HCT116 (cell line): ENCODE measurements around the gene KHDRBS2. TPM values are rescaled to one million over a fixed set of nuclear protein-coding genes. Genes with fewer than 3 reads are reported as not detected.

Experiments used
- ATAC-seq: fragments of 200-7000 bp; cut with Tn5 transposase; 2 replicates; pipeline ENCODE4 v1.9.1; 2020; ENCODE audit warnings: mild to moderate bottlenecking, moderate library complexity
- BruUV-seq: library from RNA; stranded (reverse); fragments of 400-500 nt; replicated peaks from 2 replicates; lab custom pipeline; 2021; lab: Mats Ljungman, UMichigan
- CTCF ChIA-PET: fragments of 300-600 bp; sonication (Branson Sonifier 250); formaldehyde crosslinking; loops from one replicate; lab custom pipeline; 2021; ENCODE audit warnings: antibody characterized with exemption; lab: Charles Lee
- POLR2A ChIA-PET: fragments of 300-600, 350-600 bp; sonication (Branson Sonifier 250); formaldehyde crosslinking; loops from one replicate; lab custom pipeline; 2021; ENCODE audit warnings: antibody characterized with exemption; lab: Charles Lee
- RAD21 ChIA-PET, 2 experiments: fragments of 300-600 bp; sonication (Branson Sonifier 250); formaldehyde crosslinking; loops; one replicate each; lab custom pipeline; 2023; ENCODE audit warnings: low total read pairs in 2 of 2; ENCODE audit not compliant: uncharacterized antibody in 2 of 2, unreplicated experiment in 2 of 2, low non-redundant PET in 1 of 2; lab: Charles Lee
- DNase-seq: peaks from one replicate; pipeline ENCODE4 v3.0.0-alpha.2; 2010; ENCODE audit warnings: low read depth, low spot score
- H2AFZ ChIP-seq: fragments of 200-600 bp; shearing (Covaris generic), sonication (generic); 2 replicates; pipeline ENCODE4 v1.6.1; 2017; ENCODE audit warnings: low read depth, mixed run types, mixed read lengths, antibody characterized with exemption, low read length; ENCODE audit not compliant: poor library complexity, severe bottlenecking
- H3K27ac ChIP-seq: 2 replicates; pipeline ENCODE4 v1.5.1; 2012; ENCODE audit warnings: low read depth, low read length
- H3K27me3 ChIP-seq: fragments of 200-600 bp; sonication (generic); 2 replicates; pipeline ENCODE4 v1.6.1; 2016; ENCODE audit warnings: mixed run types, low read length, mixed read lengths; ENCODE audit not compliant: insufficient read depth
- H3K36me3 ChIP-seq, 2 experiments: fragments of 200-500 bp in 1 of 2; fragments of 200-600 bp in 1 of 2; sonication (Bioruptor generic) in 1 of 2; sonication (generic) in 1 of 2; 2 replicates each; pipeline versions ENCODE4 v1.5.1 to v1.6.1; 2014 to 2016; ENCODE audit warnings: low read length in 2 of 2, inconsistent platforms in 1 of 2, mixed read lengths in 1 of 2, mixed run types in 1 of 2; ENCODE audit not compliant: insufficient read depth in 2 of 2, control insufficient read depth in 1 of 2
- H3K4me1 ChIP-seq, 2 experiments: fragments of 200-600 bp in 1 of 2; sonication (generic) in 1 of 2; 2 replicates each; pipeline versions ENCODE4 v1.5.1 to v1.6.1; 2012 to 2017; ENCODE audit warnings: low read length in 2 of 2, inconsistent platforms in 1 of 2, mild to moderate bottlenecking in 1 of 2, mixed read lengths in 1 of 2, mixed run types in 1 of 2, moderate library complexity in 1 of 2; ENCODE audit not compliant: insufficient read depth in 2 of 2, control insufficient read depth in 1 of 2
- H3K4me2 ChIP-seq: fragments of 200-600 bp; sonication (generic); 2 replicates; pipeline ENCODE4 v1.6.1; 2017; ENCODE audit warnings: mixed run types, low read length, mixed read lengths
- H3K4me3 ChIP-seq, 2 experiments: fragments of 200-600 bp in 1 of 2; sonication (generic) in 1 of 2; replicated peaks in 1 of 2; 2 replicates each; pipeline ENCODE4 v1.5.1; 2011 to 2016; ENCODE audit warnings: low read length in 2 of 2, control low read depth in 1 of 2, low read depth in 1 of 2, mild to moderate bottlenecking in 1 of 2, mixed read lengths in 1 of 2, mixed run types in 1 of 2
- H3K79me2 ChIP-seq: fragments of 200-600 bp; sonication (generic); 2 replicates; pipeline ENCODE4 v1.6.1; 2017; ENCODE audit warnings: mild to moderate bottlenecking, mixed run types, low read length, moderate library complexity, mixed read lengths; ENCODE audit not compliant: insufficient read depth
- H3K9ac ChIP-seq: fragments of 200-600 bp; sonication (generic); 2 replicates; pipeline ENCODE4 v1.6.1; 2016; ENCODE audit warnings: low read length, mixed read lengths
- H3K9me2 ChIP-seq: fragments of 200-600 bp; sonication (generic), shearing (Covaris generic); 2 replicates; pipeline ENCODE4 v1.6.1; 2017; ENCODE audit warnings: mixed run types, mild to moderate bottlenecking, moderate library complexity; ENCODE audit not compliant: insufficient read depth
- H3K9me3 ChIP-seq, 2 experiments: fragments of 200-500 bp in 1 of 2; fragments of 200-600 bp in 1 of 2; sonication (Bioruptor generic) in 1 of 2; sonication (generic) in 1 of 2; 2 replicates each; pipeline ENCODE4 v1.6.1; 2014 to 2017; ENCODE audit warnings: low read length in 2 of 2, mixed read lengths in 2 of 2, inconsistent platforms in 1 of 2, low read depth in 1 of 2, mild to moderate bottlenecking in 1 of 2, mixed run types in 1 of 2, moderate library complexity in 1 of 2; ENCODE audit not compliant: control insufficient read depth in 1 of 2, insufficient read depth in 1 of 2
- H4K20me1 ChIP-seq: fragments of 200-600 bp; sonication (generic), shearing (Covaris generic); 2 replicates; pipeline ENCODE4 v1.6.1; 2017; ENCODE audit warnings: mixed run types, mild to moderate bottlenecking, moderate library complexity; ENCODE audit not compliant: insufficient read depth
- ATF3 ChIP-seq: IDR thresholded peaks from 2 replicates; pipeline ENCODE4 v1.6.1; 2012
- CTCF ChIP-seq, 3 experiments: fragments of 200-600 bp in 1 of 3; sonication (generic) in 1 of 3; IDR thresholded peaks in 2 of 3; conservative IDR thresholded peaks in 1 of 3; 2 replicates each; pipeline ENCODE4 v1.5.1; 2012 to 2017; ENCODE audit warnings: low read depth in 2 of 3, low read length in 2 of 3, antibody characterized with exemption in 1 of 3, borderline replicate concordance in 1 of 3, control low read depth in 1 of 3, mild to moderate bottlenecking in 1 of 3, mixed read lengths in 1 of 3, mixed run types in 1 of 3, moderate library complexity in 1 of 3; ENCODE audit not compliant: insufficient read depth in 1 of 3
- EGR1 ChIP-seq: IDR thresholded peaks from 2 replicates; pipeline ENCODE4 v1.6.1; 2012; ENCODE audit warnings: low read depth
- ELF1 ChIP-seq: IDR thresholded peaks from 2 replicates; pipeline ENCODE4 v1.6.1; 2012; ENCODE audit warnings: low read depth, borderline replicate concordance
- EZH2 ChIP-seq: fragments of 200-600 bp; sonication (generic); IDR thresholded peaks from 2 replicates; pipeline ENCODE4 v1.6.1; 2017; ENCODE audit warnings: antibody characterized with exemption, mixed run types
- FOSL1 ChIP-seq: IDR thresholded peaks from 2 replicates; pipeline ENCODE4 v1.6.1; 2012; ENCODE audit warnings: low read depth
- JUND ChIP-seq: IDR thresholded peaks from 2 replicates; pipeline ENCODE4 v1.6.1; 2012
- MAX ChIP-seq: IDR thresholded peaks from 2 replicates; pipeline ENCODE4 v1.6.1; 2012
- RAD21 ChIP-seq: IDR thresholded peaks from 2 replicates; pipeline ENCODE4 v1.6.1; 2012; ENCODE audit warnings: low read depth, mild to moderate bottlenecking
- REST ChIP-seq: IDR thresholded peaks from 2 replicates; pipeline ENCODE4 v1.6.1; 2012; ENCODE audit warnings: low read depth
- SP1 ChIP-seq: IDR thresholded peaks from 2 replicates; pipeline ENCODE4 v1.6.1; 2012; ENCODE audit warnings: low read depth
- SRF ChIP-seq: IDR thresholded peaks from 2 replicates; pipeline ENCODE4 v1.6.1; 2012; ENCODE audit warnings: low read depth
- TCF7L2 ChIP-seq: IDR thresholded peaks from 2 replicates; pipeline ENCODE4 v1.7.0; 2011; ENCODE audit warnings: borderline replicate concordance, inconsistent platforms; ENCODE audit not compliant: insufficient read depth, insufficient read length; ENCODE audit errors: extremely low read depth
- YY1 ChIP-seq: IDR thresholded peaks from 2 replicates; pipeline ENCODE4 v1.6.1; 2011; ENCODE audit warnings: low read length, low read depth, moderate library complexity, mild to moderate bottlenecking; ENCODE audit not compliant: insufficient replicate concordance; ENCODE audit errors: extremely low read depth
- ZBTB33 ChIP-seq: IDR thresholded peaks from 2 replicates; pipeline ENCODE4 v1.6.1; 2011; ENCODE audit warnings: mild to moderate bottlenecking, low read length, moderate library complexity; ENCODE audit not compliant: insufficient replicate concordance; ENCODE audit errors: extremely low read depth
- ZFX ChIP-seq: fragments of 450-650 bp; IDR thresholded peaks from 2 replicates; pipeline ENCODE4 v1.6.1; 2017
- ZNF274 ChIP-seq: fragments of 200-500 bp; sonication (Bioruptor generic); IDR thresholded peaks from 2 replicates; pipeline ENCODE4 v1.6.1; 2014; ENCODE audit warnings: mild to moderate bottlenecking, low read depth, low read length, inconsistent platforms
- intact Hi-C: fragments of 100-400 bp; cut with micrococcal nuclease; formaldehyde crosslinking; loops from 2 replicates; pipeline ENCODE4 v1.10.0; 2022
- total RNA-seq: library from RNA; stranded (reverse); gene quantifications from one replicate; pipeline ENCODE4 v1.2.1, GENCODE V29; 2021; ENCODE audit not compliant: unreplicated experiment

The KHDRBS2 gene
- total RNA-seq, 1 experiment from 2014 or later = not detected

GRCh38 chr6:61894536-61894935, 391.5 kb downstream of the KHDRBS2 start:
- Histone ChIP-seq H3K9ac (no peak overlapping the region), H4K20me1 (no peaks in the 10 kb centered on the region), H3K36me3 (no peaks in the 10 kb centered on the region), H2AFZ (no peak overlapping the region), H3K27ac (no peak overlapping the region), H3K9me2 (no peaks in the 10 kb centered on the region), H3K79me2 (no peaks in the 10 kb centered on the region), H3K27me3 (no peaks in the 10 kb centered on the region), H3K4me2 (no peak overlapping the region), H3K9me3 (peaks cover 3 to 7% of the 10 kb centered on the region in 2 experiments; a peak in 2 of 4 replicates), H3K4me3 (no peak overlapping the region), H3K4me1 (no peaks in the 10 kb centered on the region)
- ChIA-PET RAD21 (no interaction called here), CTCF (no interaction called here), POLR2A (no interaction called here)
- ATAC-seq (no peak), DNase-seq (no peak)
- BruUV-seq = no TSS peak
- TF ChIP-seq SRF (no peak), SP1 (no peak), TCF7L2 (no peak), ATF3 (no peak), ELF1 (no peak), YY1 (no peak), ZNF274 (no peak), ZFX (no peak), EGR1 (no peak), CTCF (IDR thresholded peaks at IDR 0.05 in 2 of 3, conservative IDR thresholded peaks at IDR 0.05 in 1 of 3; ENCODE audit: borderline replicate concordance in 1 of 3, insufficient read depth in 1 of 3, low read depth in 2 of 3, low read length in 2 of 3) (no peak), FOSL1 (no peak), MAX (no peak), REST (no peak), JUND (no peak), RAD21 (no peak), EZH2 (no peak), ZBTB33 (no peak)
- intact Hi-C loops = no loop called here
